ENCODE measurements around the gene TNFAIP6.
"Not testable (repeated sequence)": the region's sequence is repeated elsewhere in the genome, so short reads cannot be mapped to it uniquely, and the experiment has no call there.

TNFAIP6 gene

GRCh38 chr2:151421681-151422080 is 64.3 kb downstream of the TNFAIP6 start:
- DNase-seq (ENCODE audit: low read depth), result not testable (repeated sequence)

GRCh38 chr2:151422917-151423439 is 65.6 kb downstream of the TNFAIP6 start:
- no peak for DNase-seq (ENCODE audit: low read depth)

GRCh38 chr2:151423760-151424159 is 66.4 kb downstream of the TNFAIP6 start:
- DNase-seq (ENCODE audit: low read depth), result no peak

Measured in activated gamma-delta T cell treated with anti-CD3 and anti-CD28 coated beads, Interleukin-2, amount 50 U/mL, for 16 hours (primary cell).